ENCODE results near the gene PEA15.

PEA15 gene

GRCh38 chr1:160208557-160209320 lies 3.6 kb downstream of the PEA15 start:
- no peak for DNase-seq (ENCODE audit: low spot score)

- no peak for DNase-seq (ENCODE audit: low spot score)
These were observed 4.3 kb downstream of the PEA15 start for GRCh38 chr1:160209321-160210046.

- no peak for DNase-seq (ENCODE audit: low spot score)
These were observed 5.4 kb downstream of the PEA15 start for GRCh38 chr1:160210561-160210960.

GRCh38 chr1:160211046-160211790 lies 6.0 kb downstream of the PEA15 start:
- DNase-seq (ENCODE audit: low spot score): no peak

- no peak for DNase-seq (ENCODE audit: low spot score)
These were observed 9.4 kb downstream of the PEA15 start for GRCh38 chr1:160214481-160215140.

- DNase-seq (ENCODE audit: low spot score): no peak
These were observed 11.1 kb downstream of the PEA15 start for GRCh38 chr1:160216301-160216700.

GRCh38 chr1:160217481-160218051 lies 12.4 kb downstream of the PEA15 start:
- DNase-seq (ENCODE audit: low spot score): peak; percentile 36

GRCh38 chr1:160219062-160219929 lies 14.1 kb downstream of the PEA15 start:
- peak; percentile 75 for DNase-seq (ENCODE audit: low spot score)

GRCh38 chr1:160220301-160220700 lies 15.1 kb downstream of the PEA15 start:
- no peak for DNase-seq (ENCODE audit: low spot score)

GRCh38 chr1:160221089-160221488 lies 15.9 kb downstream of the PEA15 start:
- peak; percentile 42 for DNase-seq (ENCODE audit: low spot score)

- DNase-seq (ENCODE audit: low spot score): no peak
These were observed 17.4 kb downstream of the PEA15 start for GRCh38 chr1:160222546-160222945.

- DNase-seq (ENCODE audit: low spot score): no peak
These were observed 19.4 kb downstream of the PEA15 start for GRCh38 chr1:160224606-160225005.

- no peak for DNase-seq (ENCODE audit: low spot score)
These were observed 20.2 kb downstream of the PEA15 start for GRCh38 chr1:160225345-160225744.

GRCh38 chr1:160226623-160227022 lies 21.4 kb downstream of the PEA15 start:
- DNase-seq (ENCODE audit: low spot score): no peak

GRCh38 chr1:160227034-160227433 lies 21.9 kb downstream of the PEA15 start:
- DNase-seq (ENCODE audit: low spot score): no peak

- no peak for DNase-seq (ENCODE audit: low spot score)
These were observed 22.4 kb downstream of the PEA15 start for GRCh38 chr1:160227561-160227960.

GRCh38 chr1:160228431-160228830 lies 23.2 kb downstream of the PEA15 start:
- DNase-seq (ENCODE audit: low spot score): no peak

GRCh38 chr1:160232911-160233310 lies 27.7 kb downstream of the PEA15 start:
- DNase-seq (ENCODE audit: low spot score): no peak

- no peak for DNase-seq (ENCODE audit: low spot score)
These were observed 31.6 kb downstream of the PEA15 start for GRCh38 chr1:160236806-160237205.

GRCh38 chr1:160237558-160237957 lies 32.4 kb downstream of the PEA15 start:
- DNase-seq (ENCODE audit: low spot score): no peak

- no peak for DNase-seq (ENCODE audit: low spot score)
These were observed 33.2 kb downstream of the PEA15 start for GRCh38 chr1:160238408-160238807.

Data from GM03348 (cell line).